ENCODE data around the gene RGS12.

GRCh38 chr4:3329887-3330286, 37.1 kb downstream of the RGS12 start:
- TF ChIP-seq CTCF (conservative IDR thresholded peaks at IDR 0.05; ENCODE audit: low read depth, low read length) (no peak), EZH2 (IDR thresholded peaks at IDR 0.05; ENCODE audit: borderline replicate concordance, low read depth, low read length, poor library complexity, severe bottlenecking) (no peak)

All from A673 (cell line).